COLO829 (cell line): ENCODE measurements around the gene PAPOLA.

ENCODE experiments used
- DNase-seq: peaks from one replicate; pipeline ENCODE4 v3.0.0; 2012; ENCODE audit warnings: low spot score

The PAPOLA gene

GRCh38 chr14:96586056-96586455, 83.9 kb downstream of the PAPOLA start:
- DNase-seq = no peak

- no peak for DNase-seq
These were observed 85.0 kb downstream of the PAPOLA start for GRCh38 chr14:96586921-96587822.

GRCh38 chr14:96587823-96588385, 85.7 kb downstream of the PAPOLA start:
- no peak for DNase-seq

GRCh38 chr14:96588410-96589257, 86.5 kb downstream of the PAPOLA start:
- no peak for DNase-seq

- DNase-seq = no peak
These were observed 87.4 kb downstream of the PAPOLA start for GRCh38 chr14:96589577-96589976.

- no peak for DNase-seq
These were observed 88.1 kb downstream of the PAPOLA start for GRCh38 chr14:96590190-96590864.

GRCh38 chr14:96592591-96593386, 90.6 kb downstream of the PAPOLA start:
- DNase-seq = no peak

GRCh38 chr14:96594961-96595360, 92.8 kb downstream of the PAPOLA start:
- DNase-seq = no peak

- no peak for DNase-seq
These were observed 95.5 kb downstream of the PAPOLA start for GRCh38 chr14:96597680-96598079.

- no peak for DNase-seq
These were observed 96.2 kb downstream of the PAPOLA start for GRCh38 chr14:96598332-96598928.

GRCh38 chr14:96599076-96599475, 96.9 kb downstream of the PAPOLA start:
- no peak for DNase-seq

- DNase-seq = no peak
These were observed 100.0 kb downstream of the PAPOLA start for GRCh38 chr14:96602186-96602585.

GRCh38 chr14:96603350-96604255, 101.4 kb downstream of the PAPOLA start:
- no peak for DNase-seq

- DNase-seq = no peak
These were observed 112.3 kb downstream of the PAPOLA start for GRCh38 chr14:96614481-96614881.

- DNase-seq = no peak
These were observed 114.1 kb downstream of the PAPOLA start for GRCh38 chr14:96616161-96616721.
